Endothelial cell (in vitro differentiated cells): ENCODE data around the gene GNAT1. TPM values are rescaled to one million over a fixed set of nuclear protein-coding genes. Genes with fewer than 3 reads are reported as not detected.

ENCODE experiments used
- DNase-seq: peaks from one replicate; pipeline ENCODE4 v3.0.0; 2021; ENCODE audit warnings: low spot score
- H3K27ac Mint-ChIP-seq: one replicate; pipeline ENCODE4 v1.8.0; 2021; ENCODE audit warnings: mixed read lengths, inconsistent platforms; ENCODE audit not compliant: unreplicated experiment
- H3K27me3 Mint-ChIP-seq: one replicate; pipeline ENCODE4 v1.8.0; 2021; ENCODE audit warnings: mild to moderate bottlenecking, moderate library complexity, mixed read lengths, inconsistent platforms; ENCODE audit not compliant: unreplicated experiment
- H3K36me3 Mint-ChIP-seq: one replicate; pipeline ENCODE4 v1.8.0; 2021; ENCODE audit warnings: mild to moderate bottlenecking, low read depth, mixed read lengths, inconsistent platforms; ENCODE audit not compliant: unreplicated experiment
- H3K4me1 Mint-ChIP-seq: one replicate; pipeline ENCODE4 v1.8.0; 2021; ENCODE audit warnings: mild to moderate bottlenecking, mixed read lengths, inconsistent platforms; ENCODE audit not compliant: unreplicated experiment
- H3K4me3 Mint-ChIP-seq: one replicate; pipeline ENCODE4 v1.8.0; 2021; ENCODE audit warnings: mild to moderate bottlenecking, mixed read lengths, inconsistent platforms; ENCODE audit not compliant: unreplicated experiment
- H3K9me3 Mint-ChIP-seq: one replicate; pipeline ENCODE4 v1.8.0; 2021; ENCODE audit warnings: mixed read lengths, inconsistent platforms; ENCODE audit not compliant: unreplicated experiment
- CTCF ChIP-seq: fragments of 200-600 bp; sonication (generic); IDR thresholded peaks from one replicate; pipeline ENCODE4 v1.5.0; 2021; ENCODE audit warnings: antibody characterized with exemption; ENCODE audit not compliant: unreplicated experiment
- total RNA-seq: library from RNA; stranded (reverse); fragmentation: NEBNext Ultra II Directional; extraction: Animal tissue kit (Norgen Biotek cat#: 25700); gene quantifications from one replicate; pipeline ENCODE4 v1.2.1, GENCODE V29; 2021; ENCODE audit not compliant: unreplicated experiment

The GNAT1 gene
- total RNA-seq, 1 donor from 2014 or later: 0.59 TPM

- DNase-seq: peak; percentile 32
- H3K27ac Mint-ChIP-seq: no peak overlapping the region
- H3K36me3 Mint-ChIP-seq: no peaks in the 10 kb centered on the region
- no peaks in the 10 kb centered on the region for H3K4me1 Mint-ChIP-seq
- H3K9me3 Mint-ChIP-seq: no peaks in the 10 kb centered on the region
- H3K4me3 Mint-ChIP-seq: no peak overlapping the region
- no peak for TF ChIP-seq CTCF
- H3K27me3 Mint-ChIP-seq: peaks cover 14% of the 10 kb centered on the region
Observed at GRCh38 chr3:50205413-50206276, 14.2 kb downstream of the GNAT1 start.

GRCh38 chr3:50207359-50208042 lies 16.1 kb downstream of the GNAT1 start:
- Mint-ChIP-seq H3K27ac (no peak overlapping the region), H3K4me1 (no peaks in the 10 kb centered on the region), H3K9me3 (no peaks in the 10 kb centered on the region), H3K27me3 (peaks cover 9% of the 10 kb centered on the region), H3K4me3 (no peak overlapping the region), H3K36me3 (no peaks in the 10 kb centered on the region)
- no peak for DNase-seq
- TF ChIP-seq CTCF: no peak

GRCh38 chr3:50208677-50209344 lies 17.4 kb downstream of the GNAT1 start:
- Mint-ChIP-seq H3K36me3 (no peaks in the 10 kb centered on the region), H3K27me3 (peaks cover 5% of the 10 kb centered on the region), H3K4me3 (peak overlapping the region; percentile 11), H3K9me3 (no peaks in the 10 kb centered on the region), H3K4me1 (no peaks in the 10 kb centered on the region), H3K27ac (no peak overlapping the region)
- DNase-seq: no peak
- no peak for TF ChIP-seq CTCF

- Mint-ChIP-seq H3K4me3 (no peak overlapping the region), H3K4me1 (no peaks in the 10 kb centered on the region), H3K27me3 (peaks cover 8% of the 10 kb centered on the region), H3K9me3 (no peaks in the 10 kb centered on the region), H3K27ac (no peak overlapping the region), H3K36me3 (no peaks in the 10 kb centered on the region)
- DNase-seq: no peak
- no peak for TF ChIP-seq CTCF
Observed at GRCh38 chr3:50210176-50210509, 18.7 kb downstream of the GNAT1 start.
